GM19463 (cell line): Measurements from ENCODE around the gene SLCO3A1.
"Not testable (repeated sequence)": the region's sequence is repeated elsewhere in the genome, so short reads cannot be mapped to it uniquely, and the experiment has no call there.

Experiments
- ATAC-seq: cut with Tn5 transposase; IDR thresholded peaks from one replicate; pipeline ENCODE4 v1.9.1; 2021; ENCODE audit warnings: mild to moderate bottlenecking, moderate library complexity; ENCODE audit not compliant: unreplicated experiment

Gene SLCO3A1

GRCh38 chr15:92178911-92179310 is 325.4 kb downstream of the SLCO3A1 start:
- ATAC-seq: no peak

GRCh38 chr15:92184142-92184541 is 330.6 kb downstream of the SLCO3A1 start:
- no peak for ATAC-seq

GRCh38 chr15:92184679-92185230 is 331.2 kb downstream of the SLCO3A1 start:
- ATAC-seq: no peak

- ATAC-seq: no peak
Measured at GRCh38 chr15:92187975-92188374, 334.5 kb downstream of the SLCO3A1 start.

- no peak for ATAC-seq
Measured at GRCh38 chr15:92189166-92189565, 335.7 kb downstream of the SLCO3A1 start.

DNA sequence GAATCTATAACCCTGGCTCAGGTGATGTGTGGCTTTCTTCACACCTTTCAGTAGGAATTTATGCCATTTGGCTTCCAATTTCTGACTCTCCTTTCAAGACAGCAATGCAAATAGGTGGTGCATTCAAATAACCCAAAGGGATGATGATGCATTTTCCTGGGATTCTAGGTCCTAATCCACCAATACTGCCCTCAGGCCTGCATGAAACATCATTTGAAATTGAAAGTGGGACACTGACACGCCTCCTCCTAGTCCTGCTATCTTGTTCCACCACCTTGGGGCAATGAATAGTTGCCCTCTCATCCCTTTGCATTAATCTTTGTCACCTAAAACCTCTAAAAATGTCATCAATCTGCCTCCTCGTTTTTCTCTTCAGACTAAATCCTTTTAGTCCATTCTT is 341.7 kb downstream of the SLCO3A1 start:
- ATAC-seq: no peak

- ATAC-seq: no peak
Measured at GRCh38 chr15:92196342-92196741, 342.8 kb downstream of the SLCO3A1 start.

DNA sequence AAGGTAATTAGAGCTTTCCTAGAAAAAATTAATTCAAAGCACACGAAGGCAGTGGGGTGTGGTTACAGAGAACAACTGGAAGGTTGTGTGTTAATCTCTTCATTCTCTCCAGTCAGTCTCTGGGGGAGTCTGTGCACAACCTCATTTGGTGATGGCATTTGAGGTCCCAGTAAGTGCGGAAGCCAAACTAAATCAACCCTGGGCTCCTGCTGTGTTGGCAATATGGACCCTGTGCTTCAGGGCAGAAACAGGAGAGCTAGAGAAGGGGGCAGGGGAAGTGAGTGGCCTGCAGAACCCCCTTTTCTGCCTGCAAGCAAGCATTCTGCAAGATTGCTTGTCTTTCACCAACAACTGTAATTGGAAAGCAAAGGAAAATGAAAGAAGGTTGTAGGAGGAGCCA is 344.2 kb downstream of the SLCO3A1 start:
- ATAC-seq: no peak

DNA sequence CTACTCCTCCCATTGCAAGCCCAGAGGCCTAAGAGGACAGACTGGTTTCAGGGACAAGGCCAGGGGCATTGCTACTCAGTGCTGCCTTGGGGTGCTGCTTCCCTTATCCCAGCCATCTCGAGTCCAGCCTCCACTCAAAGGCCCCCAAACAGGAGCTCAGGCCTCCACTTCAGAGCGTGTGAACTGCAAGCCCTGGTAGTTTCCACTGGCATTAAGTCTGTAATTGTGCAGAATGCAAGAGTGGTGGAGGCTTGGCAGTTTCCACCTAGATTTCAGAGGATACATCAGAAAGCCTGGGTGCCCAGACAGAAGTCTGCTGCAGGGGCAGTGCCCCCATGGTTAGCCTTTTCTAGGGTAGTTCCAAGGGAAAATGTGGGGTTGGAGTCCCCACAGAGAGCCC is 347.4 kb downstream of the SLCO3A1 start:
- no peak for ATAC-seq

GRCh38 chr15:92205255-92205739 is 351.8 kb downstream of the SLCO3A1 start:
- ATAC-seq: no peak

GRCh38 chr15:92207601-92208000 is 354.1 kb downstream of the SLCO3A1 start:
- ATAC-seq: not testable (repeated sequence)
